HG02973 (cell line): ENCODE measurements around the gene AP3D1.
A peak's percentile ranks its signal among the peaks of the same experiment; 100 is the strongest.

Experiments used
- ATAC-seq: cut with Tn5 transposase; IDR thresholded peaks from one replicate; pipeline ENCODE4 v1.9.1; 2021; ENCODE audit warnings: moderate library complexity; ENCODE audit not compliant: unreplicated experiment

Gene AP3D1

GRCh38 chr19:2070436-2070827 is 80.9 kb downstream of the AP3D1 start:
- ATAC-seq: no peak

DNA sequence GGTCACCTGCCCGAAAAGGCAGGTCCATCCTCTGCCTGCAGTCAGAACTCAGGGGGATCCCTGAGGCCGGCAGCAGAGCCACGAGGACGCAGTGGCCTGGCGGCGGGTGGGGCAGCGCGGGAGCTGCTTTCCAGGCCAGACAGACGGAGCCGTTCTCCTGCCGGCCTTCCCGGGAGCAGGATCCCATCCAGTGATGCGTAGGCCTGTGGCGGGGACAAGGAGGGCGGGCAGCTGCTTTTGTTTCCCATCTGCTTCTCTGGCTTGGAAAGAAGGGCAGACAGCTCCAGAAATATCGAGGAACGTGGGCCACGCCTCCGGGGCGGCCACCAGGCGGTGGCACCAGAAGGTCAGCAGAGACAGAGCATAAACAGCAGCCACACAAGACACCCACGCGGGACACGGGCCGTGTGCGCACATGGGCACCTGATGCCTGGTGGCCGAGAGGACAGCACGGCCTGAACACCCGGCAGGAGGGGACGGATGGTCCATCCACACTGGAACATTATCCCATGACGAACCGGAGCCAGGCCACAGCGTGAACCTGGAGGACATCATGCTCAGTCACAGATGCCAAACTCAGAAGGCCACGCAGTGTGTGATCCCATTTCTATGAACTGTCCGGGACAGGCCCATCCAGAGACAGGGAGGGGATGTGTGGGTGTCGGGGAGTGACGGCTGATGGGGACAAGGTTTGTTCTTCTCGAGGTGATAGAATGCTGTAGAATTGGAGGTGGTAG is 86.4 kb downstream of the AP3D1 start:
- no peak for ATAC-seq

GRCh38 chr19:2064395-2064787 is 87.0 kb downstream of the AP3D1 start:
- no peak for ATAC-seq

- no peak for ATAC-seq
Measured at GRCh38 chr19:2063824-2064223, 87.5 kb downstream of the AP3D1 start.

- no peak for ATAC-seq
Measured at GRCh38 chr19:2062770-2063169, 88.6 kb downstream of the AP3D1 start.

GRCh38 chr19:2062389-2062729 is 89.0 kb downstream of the AP3D1 start:
- no peak for ATAC-seq

DNA sequence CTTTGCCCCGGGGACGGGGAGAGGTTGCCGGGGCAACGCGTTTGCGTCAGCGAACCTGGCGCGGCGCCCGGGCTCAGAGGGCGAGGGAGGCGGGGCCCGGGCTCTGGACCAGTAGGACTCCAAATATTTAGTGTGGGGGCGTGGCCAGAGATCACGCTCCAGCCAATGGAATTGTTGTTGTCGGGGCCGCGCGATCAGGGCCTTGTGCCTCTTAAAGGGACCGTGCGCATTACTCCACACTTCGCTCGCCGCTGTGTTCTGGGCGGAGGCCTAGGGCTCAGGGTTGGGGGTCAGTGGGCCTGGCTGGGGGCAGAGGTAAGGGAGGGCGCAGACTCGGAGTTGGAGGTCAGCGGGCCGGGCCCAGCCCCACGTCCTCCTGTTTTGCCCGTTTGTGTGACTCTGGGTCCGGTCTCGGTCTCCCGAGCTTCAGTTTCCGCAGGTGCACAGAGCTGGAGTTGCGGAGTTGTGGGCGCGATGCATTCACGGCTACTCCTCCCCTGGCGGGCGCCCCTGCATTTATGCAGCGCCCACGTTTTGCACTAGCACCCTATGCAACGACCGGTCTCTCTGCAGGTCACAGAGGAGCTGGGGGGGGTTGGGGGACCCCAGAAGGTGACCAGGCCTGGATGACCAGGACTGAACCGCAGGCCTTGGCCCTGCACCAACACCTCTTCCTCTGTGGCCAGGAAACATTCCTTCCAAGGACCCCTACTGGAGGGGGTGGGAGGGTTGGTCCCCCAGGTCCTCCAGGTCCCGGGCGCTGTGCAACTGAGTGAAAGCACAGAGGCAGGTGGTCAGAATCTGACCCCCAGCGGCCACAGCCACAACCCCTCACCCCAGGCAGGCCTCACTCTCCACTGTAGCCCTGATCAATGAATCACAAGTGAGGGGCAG is 89.6 kb downstream of the AP3D1 start:
- ATAC-seq: peak; percentile 64

DNA sequence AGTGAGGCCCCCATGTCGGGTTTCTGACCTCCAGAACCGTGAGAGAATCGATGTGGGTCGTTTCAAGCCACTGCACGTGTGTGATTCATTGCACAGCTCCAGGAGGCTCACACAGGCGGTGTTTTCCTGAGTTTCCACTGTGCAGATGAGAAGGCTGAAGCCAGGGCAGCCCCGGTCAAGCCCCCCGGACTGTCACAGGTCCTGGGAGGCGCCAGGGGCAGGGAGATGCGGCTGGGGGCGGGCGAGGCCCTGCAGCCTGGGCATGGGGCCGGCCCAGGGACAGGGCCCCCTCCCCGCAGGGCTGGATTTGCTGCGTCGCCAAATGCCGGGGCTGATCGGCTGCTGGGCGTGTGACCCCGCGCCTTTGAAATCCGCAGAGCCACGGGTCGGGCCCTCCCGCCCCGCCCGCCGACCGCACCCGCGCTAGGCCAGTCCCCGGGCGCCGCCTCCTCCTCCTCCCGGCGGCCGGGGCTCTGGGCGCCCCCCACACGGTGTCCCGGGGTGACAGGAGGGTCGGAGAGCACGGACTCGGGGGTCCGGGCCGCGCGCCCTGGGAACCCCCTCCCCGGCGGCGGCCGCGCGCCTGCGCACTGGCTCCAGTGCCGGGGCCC is 90.4 kb downstream of the AP3D1 start:
- peak; percentile 9 for ATAC-seq

GRCh38 chr19:2059422-2060201 is 91.8 kb downstream of the AP3D1 start:
- ATAC-seq: no peak

DNA sequence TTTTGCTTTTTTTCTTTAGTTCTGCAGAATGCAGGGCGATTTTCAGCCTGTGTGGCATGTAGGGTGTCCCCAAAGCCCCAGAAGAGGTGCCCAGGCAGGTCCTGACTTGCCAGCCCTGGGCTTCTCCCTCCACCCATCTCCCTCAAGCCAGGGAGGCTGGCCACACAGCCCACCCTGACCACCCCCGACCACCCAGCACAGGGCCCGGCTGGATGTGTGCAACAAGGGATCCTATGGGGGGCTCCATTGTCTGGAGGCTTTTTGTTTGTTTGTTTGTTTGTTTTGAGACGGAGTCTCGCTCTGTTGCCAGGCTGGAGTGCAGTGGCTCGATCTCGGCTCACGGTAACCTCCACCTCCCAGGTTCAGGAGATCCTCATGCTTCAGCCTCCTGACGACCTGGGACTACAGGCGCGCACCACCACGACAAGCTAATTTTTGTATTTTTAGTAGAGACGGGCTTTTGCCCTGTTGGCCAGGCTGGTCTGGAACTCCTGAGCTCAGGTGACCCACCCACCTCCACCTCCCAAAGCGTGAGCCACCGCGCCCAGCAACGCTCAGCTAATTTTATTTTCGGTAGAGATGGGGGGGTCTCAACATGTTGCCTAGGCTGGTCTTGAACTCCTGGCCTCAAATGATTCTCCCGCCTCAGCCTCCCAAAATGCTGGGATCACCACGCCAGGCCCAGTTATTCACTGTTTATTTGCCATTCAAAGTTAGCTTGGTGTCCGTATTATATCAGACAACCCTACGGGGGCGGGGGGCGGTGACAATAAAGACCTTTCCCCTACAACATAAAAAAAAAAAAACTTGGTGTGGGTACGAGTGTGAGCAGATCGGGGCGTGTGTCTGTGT is 92.6 kb downstream of the AP3D1 start:
- no peak for ATAC-seq

GRCh38 chr19:2057484-2058469 is 93.6 kb downstream of the AP3D1 start:
- ATAC-seq: no peak

DNA sequence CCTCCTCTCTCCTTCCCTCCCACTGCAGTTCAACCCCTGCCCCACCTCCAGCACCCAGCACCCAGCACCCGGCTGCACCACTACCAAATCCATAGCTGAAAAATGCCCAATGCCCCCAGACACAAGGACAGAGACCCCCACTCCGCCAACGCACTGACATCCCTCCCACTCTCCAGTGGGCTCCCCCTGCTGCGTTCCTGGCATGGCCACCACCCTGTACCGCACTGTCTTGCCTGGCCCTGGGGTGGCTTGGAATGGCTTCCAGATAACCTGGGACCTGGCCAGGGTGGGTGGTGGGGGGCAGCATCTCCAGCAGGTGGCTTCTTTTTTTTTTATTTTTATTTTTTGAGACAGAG is 94.6 kb downstream of the AP3D1 start:
- ATAC-seq: no peak

DNA sequence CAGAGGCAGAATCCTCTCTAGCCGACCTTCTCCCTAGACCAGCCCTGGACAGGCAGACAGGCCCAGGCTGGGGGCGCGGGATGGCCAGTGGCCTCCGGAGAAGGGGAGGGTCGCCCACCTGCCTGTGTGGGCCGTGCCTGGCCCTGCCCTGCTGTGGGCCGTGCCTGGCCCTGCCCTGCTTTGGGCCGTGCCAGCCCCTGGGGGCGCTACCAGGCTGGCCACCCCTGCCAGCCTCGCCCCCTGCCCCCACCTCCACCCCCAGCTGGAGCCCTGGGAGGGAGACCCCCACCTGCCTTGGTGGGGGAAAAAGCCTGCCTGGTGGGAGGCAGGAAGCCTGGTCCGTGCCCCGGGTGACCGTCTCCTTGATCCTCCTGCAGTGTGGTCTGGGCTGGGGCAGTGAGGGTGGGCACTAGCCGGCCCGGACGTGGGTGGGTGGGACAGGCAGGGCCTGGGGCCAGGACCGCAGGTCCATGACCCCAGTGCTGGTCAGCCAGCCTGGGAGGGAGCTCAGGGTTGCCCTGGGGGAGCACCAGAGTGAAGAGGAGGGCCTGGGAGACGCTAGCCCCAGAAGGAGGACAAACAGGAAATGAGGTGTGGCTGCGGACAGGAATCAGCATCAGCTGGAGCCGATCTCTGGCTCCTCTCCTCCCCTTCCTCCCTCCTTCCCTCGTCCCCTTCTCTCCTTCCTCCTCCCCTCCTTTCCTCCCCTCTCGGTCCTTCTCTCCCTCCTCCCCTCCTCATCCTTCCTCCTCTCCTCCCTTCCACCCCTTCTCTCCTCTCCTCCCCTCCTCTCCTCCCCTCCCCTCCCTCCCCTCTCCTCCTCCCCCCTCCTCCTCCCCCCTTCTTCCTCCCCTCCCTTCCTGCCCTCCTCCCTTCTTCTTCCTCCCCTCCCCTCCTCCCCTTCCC is 95.2 kb downstream of the AP3D1 start:
- no peak for ATAC-seq

DNA sequence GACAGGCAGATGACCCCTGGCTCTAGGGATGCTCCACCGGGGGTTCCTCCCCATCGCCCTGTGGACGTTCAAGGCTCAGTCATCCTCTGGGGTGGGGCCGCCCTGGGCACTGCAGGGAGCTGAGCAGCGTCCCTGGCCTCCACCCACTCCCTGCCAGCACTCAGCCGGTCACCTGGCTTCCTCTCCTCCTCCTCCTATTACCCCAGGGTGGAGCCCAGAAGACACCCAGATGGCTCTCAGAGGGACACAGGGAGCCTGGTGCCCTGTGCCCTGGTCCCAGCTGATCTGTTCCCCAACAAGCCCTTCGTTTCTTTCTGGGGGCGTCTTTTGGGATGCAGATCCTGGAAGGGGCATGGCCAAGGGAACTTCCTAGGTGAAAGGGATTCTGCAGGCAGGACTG is 96.6 kb downstream of the AP3D1 start:
- ATAC-seq: no peak

DNA sequence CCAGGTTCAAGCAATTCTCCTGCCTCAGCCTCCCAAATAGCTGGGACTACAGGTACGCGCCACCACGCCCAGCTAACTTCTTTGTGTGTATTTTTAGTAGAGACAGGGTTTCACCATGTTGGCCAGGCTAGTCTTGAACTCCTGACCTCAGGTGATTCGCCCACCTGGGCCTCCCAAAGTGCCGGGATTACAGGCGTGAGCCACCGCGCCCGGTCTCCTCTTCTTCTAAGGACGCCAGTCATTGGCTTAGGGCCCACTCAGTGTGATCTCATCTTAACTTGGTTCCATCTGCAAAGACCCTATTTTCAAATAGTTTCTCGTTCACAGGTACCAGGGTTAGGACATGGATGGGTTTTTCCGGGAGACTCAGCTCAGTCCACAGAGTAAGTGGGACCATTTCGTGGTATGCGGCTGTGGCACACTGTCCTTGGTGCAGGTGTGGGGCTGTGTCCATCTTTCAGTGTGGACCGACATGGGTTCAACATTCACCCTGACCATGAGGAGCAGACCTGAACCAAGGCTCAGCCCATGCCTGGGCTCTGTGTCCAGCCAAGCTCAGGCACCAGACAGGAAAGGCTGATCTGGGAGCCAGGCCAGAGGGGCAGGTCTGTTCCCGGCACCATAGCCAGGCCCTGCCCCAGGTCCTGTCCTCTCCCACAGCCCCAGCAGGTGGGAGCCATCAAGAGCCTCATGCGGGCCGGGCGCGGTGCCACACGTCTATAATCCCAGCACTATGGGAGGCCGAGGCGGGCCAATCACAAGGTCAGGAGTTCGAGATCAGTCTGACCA is 97.6 kb downstream of the AP3D1 start:
- no peak for ATAC-seq

DNA sequence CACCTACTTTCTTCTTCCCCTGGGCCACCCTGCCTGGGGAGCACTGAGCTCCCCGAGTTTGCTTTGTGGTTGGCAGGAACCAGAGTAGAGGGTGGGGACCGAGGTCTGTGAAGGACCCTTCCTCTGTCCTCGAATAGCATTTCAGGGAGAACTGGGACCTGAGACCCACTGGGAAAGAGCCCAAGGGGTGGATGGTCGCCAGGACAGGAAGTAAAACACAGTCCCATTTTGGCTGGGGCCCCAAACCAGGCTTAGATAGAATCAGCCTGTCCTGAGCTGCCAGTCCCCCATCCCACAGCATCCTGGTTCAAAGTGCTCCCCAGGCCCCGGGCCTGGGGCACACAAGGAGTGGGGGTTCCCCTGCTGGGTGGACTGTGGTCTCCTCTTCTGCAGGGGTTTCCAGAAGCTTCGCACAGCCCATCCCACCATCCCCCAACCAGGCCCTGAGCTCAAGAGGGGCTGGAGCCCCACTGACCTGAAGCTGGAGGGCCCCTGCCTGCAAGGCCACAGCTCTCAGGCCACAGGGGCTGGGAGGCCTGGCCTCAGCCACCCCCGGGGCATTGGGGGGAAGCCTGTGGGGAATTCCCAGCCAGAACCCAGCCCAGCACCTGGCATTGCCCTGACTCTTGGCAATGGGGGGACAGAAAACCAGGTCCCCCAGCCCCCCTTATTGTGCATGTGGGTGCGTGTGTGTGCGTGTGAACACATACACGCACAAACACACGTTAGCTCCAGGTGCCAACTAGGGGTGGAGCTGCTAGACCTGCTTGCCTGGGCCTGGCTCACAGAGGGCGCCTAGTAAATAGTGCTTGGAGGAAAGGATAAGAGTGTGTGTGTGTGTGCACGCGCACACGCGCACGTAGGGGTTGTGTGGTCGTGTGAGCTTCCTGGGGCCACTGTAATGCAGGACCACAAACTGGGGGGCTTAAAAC is 99.3 kb downstream of the AP3D1 start:
- no peak for ATAC-seq
